HepG2 (cell line): ENCODE measurements around the gene CDK11B. TPM values are rescaled to one million over a fixed set of nuclear protein-coding genes. Genes with fewer than 3 reads are reported as not detected.

Experiments used
- ATAC-seq: fragments of 200-7000 bp; cut with Tn5 transposase; 3 replicates; pipeline ENCODE4 v1.9.1; 2020; ENCODE audit warnings: mild to moderate bottlenecking, moderate library complexity
- BruUV-seq: library from RNA; stranded (reverse); fragments of 400-500 nt; replicated peaks from 2 replicates; lab custom pipeline; 2021; lab: Mats Ljungman, UMichigan
- CTCF ChIA-PET: fragments of 300-600 bp; formaldehyde crosslinking; extraction: SDS; loops from one replicate; lab custom pipeline; 2021; ENCODE audit warnings: low total read pairs, inconsistent platforms, low intra/inter-chr PET ratio; lab: Yijun Ruan, JAX
- POLR2A ChIA-PET: fragments of 350-600 bp; sonication (Branson Sonifier 250); formaldehyde crosslinking; loops from one replicate; lab custom pipeline; 2020; ENCODE audit warnings: antibody characterized with exemption, inconsistent platforms; lab: Yijun Ruan, JAX
- DNase-seq: peaks from one replicate; pipeline ENCODE4 v3.0.0-alpha.2; 2015; ENCODE audit warnings: low spot score
- FAIRE-seq: peaks from 3 replicates; lab custom pipeline; 2011; peaks lifted over from hg19 to GRCh38; lab: Jason Lieb, UNC
- H2AFZ ChIP-seq: one replicate; pipeline ENCODE4 v1.6.1; 2011; ENCODE audit warnings: low read length, inconsistent platforms
- H3K27ac ChIP-seq: fragments of 300-600 bp; 3 replicates; pipeline ENCODE4 v1.8.0; 2011; ENCODE audit warnings: mixed run types, mild to moderate bottlenecking, mixed read lengths, low read length, inconsistent platforms; ENCODE audit not compliant: insufficient read depth; ENCODE audit errors: extremely low read length
- H3K27me3 ChIP-seq, 2 experiments: fragments of 200-600 bp in 1 of 2; 2 replicates in 1 of 2; 3 replicates in 1 of 2; pipeline versions ENCODE4 v1.6.0 to v1.8.0; 2011; ENCODE audit warnings: low read length in 2 of 2, mild to moderate bottlenecking in 2 of 2, moderate library complexity in 2 of 2, inconsistent platforms in 1 of 2; ENCODE audit not compliant: insufficient read depth in 2 of 2, control insufficient read depth in 1 of 2
- H3K36me3 ChIP-seq, 2 experiments: fragments of 200-600 bp in 1 of 2; replicated peaks in 1 of 2; 2 replicates in 1 of 2; 3 replicates in 1 of 2; pipeline versions ENCODE4 v1.5.1 to v1.8.0; 2011; ENCODE audit warnings: low read length in 2 of 2, inconsistent platforms in 1 of 2; ENCODE audit not compliant: insufficient read depth in 2 of 2, control insufficient read depth in 1 of 2
- H3K4me1 ChIP-seq: 2 replicates; pipeline ENCODE4 v1.5.1; 2012; ENCODE audit warnings: low read length, inconsistent platforms; ENCODE audit not compliant: insufficient read depth
- H3K4me2 ChIP-seq: 2 replicates; pipeline ENCODE4 v1.6.0; 2011; ENCODE audit warnings: low read depth, low read length, inconsistent platforms
- H3K4me3 ChIP-seq, 3 experiments: fragments of 200-600 bp in 1 of 3; sonication (generic), shearing (Covaris generic) in 1 of 3; replicated peaks in 1 of 3; 2 replicates each; pipeline ENCODE4 v1.5.1; 2011 to 2016; ENCODE audit warnings: low read length in 3 of 3, inconsistent platforms in 2 of 3, low read depth in 2 of 3, mild to moderate bottlenecking in 2 of 3, control low read depth in 1 of 3, mixed read lengths in 1 of 3; ENCODE audit not compliant: insufficient read depth in 1 of 3
- H3K79me2 ChIP-seq: one replicate; pipeline ENCODE4 v1.6.1; 2011; ENCODE audit warnings: low read length, inconsistent platforms; ENCODE audit not compliant: insufficient read depth
- H3K9ac ChIP-seq: 2 replicates; pipeline ENCODE4 v1.6.0; 2011; ENCODE audit warnings: mild to moderate bottlenecking, low read depth, low read length, inconsistent platforms; ENCODE audit not compliant: insufficient read depth
- H3K9me3 ChIP-seq: 2 replicates; pipeline ENCODE4 v1.5.1; 2012; ENCODE audit warnings: mild to moderate bottlenecking, low read length
- H4K20me1 ChIP-seq: 2 replicates; pipeline ENCODE4 v1.6.0; 2011; ENCODE audit warnings: inconsistent platforms, mild to moderate bottlenecking, low read length, moderate library complexity; ENCODE audit not compliant: insufficient read depth
- BRCA1 ChIP-seq: sonication (generic); formaldehyde crosslinking; IDR thresholded peaks from 2 replicates; pipeline ENCODE4 v1.4.0; 2020; ENCODE audit warnings: missing genetic modification reagents
- ELF4 ChIP-seq: sonication (generic); formaldehyde crosslinking; IDR thresholded peaks from 2 replicates; pipeline ENCODE4 v1.5.0; 2020; ENCODE audit warnings: missing genetic modification reagents, mild to moderate bottlenecking, moderate library complexity, borderline replicate concordance
- ESRRA ChIP-seq: sonication (generic); formaldehyde crosslinking; IDR thresholded peaks from 2 replicates; pipeline ENCODE4 v1.5.1; 2020; ENCODE audit warnings: mild to moderate bottlenecking, low read depth, missing genetic modification reagents
- NFYC ChIP-seq: IDR thresholded peaks from 2 replicates; pipeline ENCODE4 v1.6.1; 2016; ENCODE audit warnings: missing genetic modification reagents, missing compliant biosample characterization
- NR2C2 ChIP-seq: sonication (generic); formaldehyde crosslinking; IDR thresholded peaks from 2 replicates; pipeline ENCODE4 v1.4.0; 2020; ENCODE audit warnings: missing genetic modification reagents, mild to moderate bottlenecking, moderate library complexity, borderline replicate concordance
- REST ChIP-seq, 2 experiments: IDR thresholded peaks; 2 replicates each; pipeline ENCODE4 v1.6.1; 2011 to 2012; ENCODE audit warnings: low read length in 2 of 2, borderline replicate concordance in 1 of 2, low read depth in 1 of 2, mild to moderate bottlenecking in 1 of 2, moderate library complexity in 1 of 2
- RFXAP ChIP-seq: sonication (generic); formaldehyde crosslinking; IDR thresholded peaks from 2 replicates; pipeline ENCODE4 v1.4.0; 2020; ENCODE audit warnings: missing genetic modification reagents, borderline replicate concordance
- SRY ChIP-seq: sonication (generic); formaldehyde crosslinking; IDR thresholded peaks from 2 replicates; pipeline ENCODE4 v1.8.0; 2022; ENCODE audit warnings: mild to moderate bottlenecking, missing genetic modification reagents
- TRIM22 ChIP-seq: fragments of 450-650 bp; IDR thresholded peaks from 2 replicates; pipeline ENCODE4 v1.6.1; 2017
- ZNF543 ChIP-seq: sonication (generic); formaldehyde crosslinking; IDR thresholded peaks from 2 replicates; pipeline ENCODE4 v1.4.0; 2020; ENCODE audit warnings: mild to moderate bottlenecking, missing genetic modification reagents
- ZNF552 ChIP-seq: sonication (generic); formaldehyde crosslinking; IDR thresholded peaks from 2 replicates; pipeline ENCODE4 v1.9.0; 2022; ENCODE audit warnings: missing genetic modification reagents, mild to moderate bottlenecking, borderline replicate concordance
- ZNF773 ChIP-seq: sonication (generic); formaldehyde crosslinking; IDR thresholded peaks from 2 replicates; pipeline ENCODE4 v1.4.0; 2020; ENCODE audit warnings: missing genetic modification reagents, borderline replicate concordance
- WGBS: methylation state at CpG from one replicate; pipeline ENCODE4 v1.1.6; 2017; ENCODE audit warnings: low lambda C conversion rate; 5-methylcytosine and 5-hydroxymethylcytosine counted together
- in situ Hi-C: cut with HindIII; loops from 2 replicates; pipeline ENCODE4 v1.10.0; 2017; ENCODE audit warnings: low pct_unique_long_range_greater_than_20kb; ENCODE audit not compliant: extremely low pct_ligation_motif_present
- intact Hi-C: fragments of 100-400 bp; cut with micrococcal nuclease; formaldehyde crosslinking; loops from one replicate; pipeline ENCODE4 v1.10.0; 2022; ENCODE audit not compliant: unreplicated experiment
- polyA plus RNA-seq, 8 experiments: library from polyadenylated mRNA; depleted of rRNA in 3 of 8; stranded (reverse) in 7 of 8; unstranded in 1 of 8; fragments of >200 nt; fragmentation: Illumina TruSeq in 4 of 8; extraction: Trizol in 4 of 8; gene quantifications; 2 replicates each; pipeline versions ENCODE4 v1.2.1 to v1.2.3, GENCODE V29; 2011 to 2016; ENCODE audit warnings: low read depth in 4 of 8, missing spikeins in 1 of 8, mixed read lengths in 1 of 8; ENCODE audit not compliant: insufficient read depth in 1 of 8
- total RNA-seq, 5 experiments: library from RNA; depleted of rRNA; stranded (reverse); fragments of >200 nt; fragmentation: Illumina TruSeq; extraction: Trizol; gene quantifications; 2 replicates each; pipeline ENCODE4 v1.2.3, GENCODE V29; 2016; ENCODE audit warnings: low read depth in 1 of 5

CDK11B gene
- total and polyA plus RNA-seq, 2 of the 13 experiments (the other 11 are each of a cell fraction or from before 2014, with no cell fraction given) = 3.6 to 15.1 TPM

GRCh38 chr1:1678581-1679380, 20.0 kb upstream of the CDK11B start:
- intact Hi-C loops (no loop called here), in situ Hi-C loops (no loop called here)
- Histone ChIP-seq H4K20me1 (no peaks in the 10 kb centered on the region; the same call in 1 of the 2 replicates), H3K9ac (peak overlapping the region; percentile 74), H3K4me1 (peaks cover 55% of the 10 kb centered on the region), H3K79me2 (peaks cover 6% of the 10 kb centered on the region), H3K27me3 (no peaks in the 10 kb centered on the region), H3K36me3 (no peaks in the 10 kb centered on the region; a peak in 1 of 5 replicates), H3K27ac (peak overlapping the region; percentile 80), H3K4me3 (peak overlapping the region; percentile 14 to 70 (median 47); a peak in 5 of 6 replicates), H3K9me3 (no peaks in the 10 kb centered on the region), H3K4me2 (peak overlapping the region; percentile 83), H2AFZ (no peak overlapping the region)
- DNase-seq (peak; percentile 86), FAIRE-seq (peak; percentile 90), ATAC-seq (peak; percentile 88)
- ChIA-PET POLR2A (interaction anchor here (0.8 to 1.5 kb wide), 5 partner anchors 63 to 245 kb away, joined by 3 to 8 read pairs (median 4); partner anchors contain the start of gene MIB2), CTCF (no interaction called here)
- 10% methylated on average over 7 of the region's 24 CpGs for WGBS
- no TSS peak for BruUV-seq
- no peak; the same call in 1 of the 2 replicates for TF ChIP-seq RFXAP (CRISPR knock-in tag)
- TF ChIP-seq ZNF773 (CRISPR knock-in tag) = no peak
- no peak for TF ChIP-seq ELF4
- peak; percentile 5; the same call in 1 of the 2 replicates for TF ChIP-seq NFYC (CRISPR knock-in tag)
- TF ChIP-seq ESRRA (CRISPR knock-in tag) = peak; percentile 63; the same call in 1 of the 2 replicates
- no peak for TF ChIP-seq TRIM22
- TF ChIP-seq SRY = no peak
- TF ChIP-seq ZNF543 (CRISPR knock-in tag) = peak; percentile 74
- TF ChIP-seq ZNF552 = 0 out of 2 replicates have a peak, but pooled peaks have one; percentile 44
- TF ChIP-seq REST (IDR thresholded peaks at IDR 0.05; ENCODE audit: borderline replicate concordance in 1 of 2, low read depth in 1 of 2, low read length in 2 of 2) = no peak
- no peak for TF ChIP-seq BRCA1 (CRISPR knock-in tag)
- peak; percentile 94 for TF ChIP-seq NR2C2
